Heart right ventricle (tissue), 16 donors: ENCODE data around the gene CCDC116. TPM values are rescaled to one million over a fixed set of nuclear protein-coding genes. Genes with fewer than 3 reads are reported as not detected.

Experiments used
- ATAC-seq, 8 donors: fragments of 200-7000 bp; cut with Tn5 transposase; one replicate each; pipeline ENCODE4 v1.9.1; 2020; ENCODE audit warnings: mild to moderate bottlenecking in 8 of 8, moderate library complexity in 8 of 8, moderate number of reproducible peaks in 1 of 8
- DNase-seq, 2 donors: peaks; one replicate each; pipeline ENCODE4 v3.0.0-alpha.2; 2020
- H3K27ac ChIP-seq, 10 donors: fragments of 200-600 bp; sonication (generic) in 2 of 10; one replicate each; pipeline versions ENCODE4 v1.5.0 to v1.8.0; 2020 to 2022; ENCODE audit warnings: mild to moderate bottlenecking in 3 of 10
- H3K27me3 ChIP-seq, 7 donors: fragments of 200-600 bp; one replicate each; pipeline ENCODE4 v1.8.0; 2021 to 2022; ENCODE audit warnings: mild to moderate bottlenecking in 2 of 7
- H3K36me3 ChIP-seq, 9 donors: fragments of 200-600 bp; sonication (generic) in 1 of 9; one replicate each; pipeline versions ENCODE4 v1.5.0 to v1.8.0; 2020 to 2022; ENCODE audit warnings: mild to moderate bottlenecking in 2 of 9
- H3K4me1 ChIP-seq, 9 donors: fragments of 200-600 bp; sonication (generic) in 1 of 9; one replicate each; pipeline versions ENCODE4 v1.5.0 to v1.8.0; 2020 to 2022; ENCODE audit warnings: mild to moderate bottlenecking in 4 of 9
- H3K4me3 ChIP-seq, 10 donors: fragments of 200-600 bp; sonication (generic) in 2 of 10; one replicate each; pipeline versions ENCODE4 v1.5.0 to v1.8.0; 2020 to 2022; ENCODE audit warnings: mild to moderate bottlenecking in 7 of 10, moderate library complexity in 2 of 10
- H3K9me3 ChIP-seq, 11 donors: fragments of 200-600 bp in 10 of 11; sonication (generic) in 2 of 11; one replicate each; pipeline versions ENCODE4 v1.5.0 to v1.8.0; 2013 to 2022; ENCODE audit warnings: mild to moderate bottlenecking in 2 of 11, control low read depth in 1 of 11, moderate library complexity in 1 of 11
- CTCF ChIP-seq, 9 donors: fragments of 200-600 bp; sonication (generic) in 2 of 9; IDR thresholded peaks; one replicate each; pipeline versions ENCODE4 v1.5.0 to v1.8.0; 2021 to 2022; ENCODE audit warnings: antibody characterized with exemption in 9 of 9, mild to moderate bottlenecking in 5 of 9, moderate library complexity in 1 of 9
- WGBS, 2 donors: extraction: QIAGEN DNeasy Blood & Tissue Kit; methylation state at CpG; one replicate each; pipeline ENCODE4 v1.1.7; 2013; ENCODE audit warnings: inconsistent platforms in 1 of 2; 5-methylcytosine and 5-hydroxymethylcytosine counted together
- intact Hi-C, 10 donors: fragments of 100-400 bp; cut with DNase I; formaldehyde crosslinking; loops; one replicate each; pipeline versions ENCODE4 v1.11.1 to v1.14.2; 2022
- microRNA-seq, 2 donors: library from miRNA; unstranded; fragments of <30 nt; microRNA quantifications; one replicate each; pipeline ENCODE4 v1.2.0, GENCODE V29; 2021
- polyA plus RNA-seq, 2 donors: library from polyadenylated mRNA; stranded (reverse); fragments of 200-250 nt; gene quantifications; one replicate each; pipeline ENCODE4 v1.2.3, GENCODE V29; 2013
- total RNA-seq, 10 donors: library from RNA; stranded (reverse); fragmentation: NEBNext Ultra II Directional in 3 of 10; extraction: Animal tissue kit (Norgen Biotek cat#: 25700) in 3 of 10; gene quantifications; one replicate each; pipeline versions ENCODE4 v1.2.1 to v1.2.4, GENCODE V29; 2021 to 2023
- donor health status: Arrhythmogenic right ventricular cardiomyopathy.
- donor health status: ischemic (EF 13 %, LVEDD 7.1; RV severe dilation, severe dysfunction).
- donor health status: healthy with polysubstance abuse.
- donor health status: DM: no; HTN: yes; CAD: no.
- donor health status: DM: no; HTN: no; CAD: no.
- donor health status: ischemic (EF 25% LVEDD 6.9; RV normal size, moderate dysfunction).
- donor health status: ischemic (EF 25% LVEDD 5.7; RV mildly dilated, moderate dysfunction).
- donor health status: healthy.
- donor health status: DM: yes; HTN: yes; CAD: no.
- donor health status: Ischemic cardiomyopathy.
- donor health status: ischemic (EF 35%, LVEDD 5.7; RV mildly dilated, moderate dysfunction).
- donor health status: nonischemic (EF 11% LVEDD 7.7; RV severe dilation, severe dysfunction).
- donor health status: DM: yes; HTN: yes; CAD: no.
- donor health status: PGD.
- donor health status: ischemic (EF 29% LVEDD 5.4; RV normal size, mild dysfunction).
- donor health status: nonischemic (EF 23%, LVEDD 6.1; RV moderate dilation, normal function).

CCDC116 gene
- total and polyA plus RNA-seq, 12 donors, result 0.11 to 1.2 (median 0.28) TPM; not detected in 4

- no peak for TF ChIP-seq CTCF (IDR thresholded peaks at IDR 0.05)
- Histone ChIP-seq H3K27me3 (no peaks in the 10 kb centered on the region), H3K4me1 (no peaks in the 10 kb centered on the region), H3K27ac (no peak overlapping the region), H3K9me3 (no peaks in the 10 kb centered on the region), H3K36me3 (peaks cover 0 to 94% (median 58%) of the 10 kb centered on the region in 9 donors), H3K4me3 (no peak overlapping the region)
- ATAC-seq, result no peak
- intact Hi-C loops, result no loop called here
- WGBS, 2 donors, result 92% methylated on average over 19 of the region's 19 CpGs
- DNase-seq, result no peak
Measured at GRCh38 chr22:21684492-21685163, 52.1 kb downstream of the CCDC116 start.

- Histone ChIP-seq H3K36me3 (peaks cover 0 to 98% (median 59%) of the 10 kb centered on the region in 9 donors), H3K4me1 (no peaks in the 10 kb centered on the region), H3K4me3 (no peak overlapping the region), H3K9me3 (no peaks in the 10 kb centered on the region), H3K27ac (no peak overlapping the region), H3K27me3 (no peaks in the 10 kb centered on the region)
- intact Hi-C loops, result no loop called here
- no peak for DNase-seq
- 85 to 98% methylated on average over 7 to 8 of the region's 8 CpGs for WGBS, 2 donors
- TF ChIP-seq CTCF (IDR thresholded peaks at IDR 0.05), result no peak
- no peak for ATAC-seq
Measured at GRCh38 chr22:21685164-21685513, 52.6 kb downstream of the CCDC116 start.

- TF ChIP-seq CTCF (IDR thresholded peaks at IDR 0.05), result no peak
- ATAC-seq, result no peak
- H3K27ac ChIP-seq, result no peak overlapping the region
- no peaks in the 10 kb centered on the region for H3K27me3 ChIP-seq
- no peak overlapping the region for H3K4me3 ChIP-seq
- 90 to 91% methylated on average over 8 of the region's 8 CpGs for WGBS, 2 donors
- no peaks in the 10 kb centered on the region for H3K4me1 ChIP-seq
- H3K9me3 ChIP-seq, result no peaks in the 10 kb centered on the region
- DNase-seq, result no peak
- intact Hi-C loops, result no loop called here
- H3K36me3 ChIP-seq, result peaks cover 0 to 96% (median 62%) of the 10 kb centered on the region in 9 donors
Measured at GRCh38 chr22:21686193-21686608, 53.6 kb downstream of the CCDC116 start.

Small RNA genes within 50 kb of the gene (microRNA-seq; reads per million reads assigned to microRNA genes)
- gene MIR130B (196 to 280 reads per million in 2 donors), gene MIR301B (0 to 0.51 reads per million in 2 donors)

Other genes with a start within 250 kb of the CCDC116 start
- gene RIMBP3B, start 249.0 kb upstream of the CCDC116 start, total RNA-seq, result under 1 TPM in 4 of 10 donors, not detected in 6; 0.04 to 0.21 (median 0.10) TPM
- under 1 TPM in 1 of 2 donors, not detected in 1; 0.03 TPM for gene RIMBP3B, start 249.0 kb upstream of the CCDC116 start, polyA plus RNA-seq
- gene HIC2, start 215.4 kb upstream of the CCDC116 start, total RNA-seq, result 1 to 10 TPM; 1.2 to 2.4 (median 1.8) TPM
- gene HIC2, start 215.4 kb upstream of the CCDC116 start, polyA plus RNA-seq, result 1 to 10 TPM in 1 of 2 donors, under 1 TPM in 1; 0.65 to 2.0 TPM
- 1 to 10 TPM in 2 of 10 donors, under 1 TPM in 6, not detected in 2; 0.26 to 1.8 (median 0.85) TPM for gene TMEM191C, start 165.4 kb upstream of the CCDC116 start, total RNA-seq
- 1 to 10 TPM in 1 of 2 donors, under 1 TPM in 1; 0.70 to 1.1 TPM for gene TMEM191C, start 165.4 kb upstream of the CCDC116 start, polyA plus RNA-seq
- under 1 TPM in 6 of 10 donors, not detected in 4; 0.05 to 0.32 (median 0.14) TPM for gene RIMBP3C, start 81.3 kb upstream of the CCDC116 start, total RNA-seq
- not detected for gene RIMBP3C, start 81.3 kb upstream of the CCDC116 start, polyA plus RNA-seq
- gene UBE2L3, start 65.0 kb upstream of the CCDC116 start, total RNA-seq, result 10 to 100 TPM; 43.1 to 61.3 (median 49.5) TPM
- 10 to 100 TPM; 52.1 to 63.6 TPM for gene UBE2L3, start 65.0 kb upstream of the CCDC116 start, polyA plus RNA-seq
- 1 to 10 TPM; 2.3 to 6.1 (median 4.0) TPM for gene YDJC, start 2.7 kb upstream of the CCDC116 start, total RNA-seq
- gene YDJC, start 2.7 kb upstream of the CCDC116 start, polyA plus RNA-seq, result 10 to 100 TPM; 12.7 to 26.4 TPM
- gene SDF2L1, start 9.5 kb downstream of the CCDC116 start, total RNA-seq, result 10 to 100 TPM; 10.8 to 41.0 (median 18.2) TPM
- 100 to 1,000 TPM in 1 of 2 donors, 10 to 100 TPM in 1; 17.6 to 325 TPM for gene SDF2L1, start 9.5 kb downstream of the CCDC116 start, polyA plus RNA-seq
- 10 to 100 TPM; 20.4 to 31.0 (median 25.8) TPM for gene PPIL2, start 33.3 kb downstream of the CCDC116 start, total RNA-seq
- 10 to 100 TPM; 18.4 to 31.9 TPM for gene PPIL2, start 33.3 kb downstream of the CCDC116 start, polyA plus RNA-seq
- 10 to 100 TPM in 3 of 10 donors, 1 to 10 TPM in 7; 1.5 to 14.6 (median 8.0) TPM for gene YPEL1, start 103.0 kb downstream of the CCDC116 start, total RNA-seq
- gene YPEL1, start 103.0 kb downstream of the CCDC116 start, polyA plus RNA-seq, result 1 to 10 TPM; 1.7 to 4.2 TPM
- gene MAPK1, start 234.9 kb downstream of the CCDC116 start, total RNA-seq, result 100 to 1,000 TPM in 6 of 10 donors, 10 to 100 TPM in 4; 85.4 to 124 (median 105) TPM
- gene MAPK1, start 234.9 kb downstream of the CCDC116 start, polyA plus RNA-seq, result 10 to 100 TPM in 1 of 2 donors, 1 to 10 TPM in 1; 8.3 to 14.7 TPM